Measurements from ENCODE around the gene SUN1. TPM values are rescaled to one million over a fixed set of nuclear protein-coding genes. Genes with fewer than 3 reads are reported as not detected.

SUN1 gene
- total and polyA plus RNA-seq, 2 experiments from 2014 or later = 72.3 to 109 TPM

GRCh38 chr7:919114-919442, 86.8 kb downstream of the SUN1 start:
- Histone ChIP-seq H3K9me2 (replicated peaks; ENCODE audit: insufficient read depth) (no peaks in the 10 kb centered on the region), H3K4me3 (no peak overlapping the region), H3K79me2 (no peaks in the 10 kb centered on the region), H3K27me3 (no peaks in the 10 kb centered on the region), H3K4me2 (no peak overlapping the region), H3K36me3 (replicated peaks; ENCODE audit: insufficient read depth, low read depth) (no peaks in the 10 kb centered on the region), H3K27ac (no peak overlapping the region), H3K4me1 (ENCODE audit: insufficient read depth) (peaks cover 8% of the 10 kb centered on the region), H4K20me1 (ENCODE audit: insufficient read depth, poor library complexity, severe bottlenecking) (no peaks in the 10 kb centered on the region), H3K9me3 (ENCODE audit: low read depth) (no peaks in the 10 kb centered on the region), H2AFZ (no peak overlapping the region)
- no peak for DNase-seq (ENCODE audit: low spot score)
- TF ChIP-seq CTCF (IDR thresholded peaks at IDR 0.05; ENCODE audit: poor library complexity) = no peak
- WGBS (ENCODE audit: low lambda C conversion rate, missing lambda C conversion rate) = 91% methylated on average over 12 of the region's 13 CpGs

GRCh38 chr7:919924-920341, 87.7 kb downstream of the SUN1 start:
- no peak overlapping the region for H3K4me2 ChIP-seq
- no peak overlapping the region for H2AFZ ChIP-seq
- H3K36me3 ChIP-seq (replicated peaks; ENCODE audit: insufficient read depth, low read depth) = no peaks in the 10 kb centered on the region
- H3K79me2 ChIP-seq = no peaks in the 10 kb centered on the region
- H3K4me1 ChIP-seq (ENCODE audit: insufficient read depth) = peaks cover 8% of the 10 kb centered on the region
- no peaks in the 10 kb centered on the region for H3K27me3 ChIP-seq
- no peaks in the 10 kb centered on the region for H3K9me3 ChIP-seq (ENCODE audit: low read depth)
- WGBS (ENCODE audit: low lambda C conversion rate, missing lambda C conversion rate) = 98% methylated on average over 19 of the region's 26 CpGs
- no peak overlapping the region for H3K4me3 ChIP-seq
- TF ChIP-seq EZH2 (IDR thresholded peaks at IDR 0.05; ENCODE audit: borderline replicate concordance) = no peak
- TF ChIP-seq CTCF (IDR thresholded peaks at IDR 0.05; ENCODE audit: poor library complexity) = no peak
- TF ChIP-seq EZH2phosphoT487 (IDR thresholded peaks at IDR 0.05; ENCODE audit: low read depth, severe bottlenecking, unreplicated experiment) = no peak
- H3K27ac ChIP-seq = no peak overlapping the region
- no peak for DNase-seq (ENCODE audit: low spot score)
- H4K20me1 ChIP-seq (ENCODE audit: insufficient read depth, poor library complexity, severe bottlenecking) = no peaks in the 10 kb centered on the region
- no peaks in the 10 kb centered on the region for H3K9me2 ChIP-seq (replicated peaks; ENCODE audit: insufficient read depth)

- Histone ChIP-seq H4K20me1 (ENCODE audit: insufficient read depth, poor library complexity, severe bottlenecking) (no peaks in the 10 kb centered on the region), H3K4me3 (no peak overlapping the region), H3K27me3 (no peaks in the 10 kb centered on the region), H2AFZ (no peak overlapping the region), H3K4me2 (no peak overlapping the region), H3K27ac (no peak overlapping the region), H3K4me1 (ENCODE audit: insufficient read depth) (peaks cover 8% of the 10 kb centered on the region), H3K36me3 (replicated peaks; ENCODE audit: insufficient read depth, low read depth) (no peaks in the 10 kb centered on the region), H3K9me2 (replicated peaks; ENCODE audit: insufficient read depth) (no peaks in the 10 kb centered on the region), H3K79me2 (no peaks in the 10 kb centered on the region), H3K9me3 (ENCODE audit: low read depth) (no peaks in the 10 kb centered on the region)
- DNase-seq (ENCODE audit: low spot score) = no peak
- WGBS (ENCODE audit: low lambda C conversion rate, missing lambda C conversion rate) = 86% methylated on average over 21 of the region's 40 CpGs
- TF ChIP-seq EZH2 (IDR thresholded peaks at IDR 0.05; ENCODE audit: borderline replicate concordance) (no peak), EZH2phosphoT487 (IDR thresholded peaks at IDR 0.05; ENCODE audit: low read depth, severe bottlenecking, unreplicated experiment) (no peak), CTCF (IDR thresholded peaks at IDR 0.05; ENCODE audit: poor library complexity) (no peak)
Measured at GRCh38 chr7:920351-921070, 88.2 kb downstream of the SUN1 start.

- no peak overlapping the region for H3K4me3 ChIP-seq
- no peaks in the 10 kb centered on the region for H3K9me2 ChIP-seq (replicated peaks; ENCODE audit: insufficient read depth)
- H3K4me2 ChIP-seq = no peak overlapping the region
- DNase-seq (ENCODE audit: low spot score) = no peak
- H3K9me3 ChIP-seq (ENCODE audit: low read depth) = no peaks in the 10 kb centered on the region
- WGBS (ENCODE audit: low lambda C conversion rate, missing lambda C conversion rate) = 95% methylated on average over 15 of the region's 15 CpGs
- H3K27me3 ChIP-seq = no peaks in the 10 kb centered on the region
- no peak overlapping the region for H2AFZ ChIP-seq
- H4K20me1 ChIP-seq (ENCODE audit: insufficient read depth, poor library complexity, severe bottlenecking) = no peaks in the 10 kb centered on the region
- peaks cover 8% of the 10 kb centered on the region for H3K4me1 ChIP-seq (ENCODE audit: insufficient read depth)
- H3K27ac ChIP-seq = no peak overlapping the region
- H3K36me3 ChIP-seq (replicated peaks; ENCODE audit: insufficient read depth, low read depth) = no peaks in the 10 kb centered on the region
- TF ChIP-seq EZH2phosphoT487 (IDR thresholded peaks at IDR 0.05; ENCODE audit: low read depth, severe bottlenecking, unreplicated experiment) (no peak), CTCF (IDR thresholded peaks at IDR 0.05; ENCODE audit: poor library complexity) (no peak), EZH2 (IDR thresholded peaks at IDR 0.05; ENCODE audit: borderline replicate concordance) (no peak)
- H3K79me2 ChIP-seq = no peaks in the 10 kb centered on the region
Measured at GRCh38 chr7:921071-921461, 88.8 kb downstream of the SUN1 start.
